Suppressor macrophage treated with lipopolysaccharide for 4 hours (primary cell): ENCODE results near the gene PAK3.

Experiments
- DNase-seq: peaks from one replicate; pipeline ENCODE4 v3.0.0-alpha.2; 2020

PAK3 gene

GRCh38 chrX:111133389-111133788 is 37.4 kb downstream of the PAK3 start:
- no peak for DNase-seq

DNA sequence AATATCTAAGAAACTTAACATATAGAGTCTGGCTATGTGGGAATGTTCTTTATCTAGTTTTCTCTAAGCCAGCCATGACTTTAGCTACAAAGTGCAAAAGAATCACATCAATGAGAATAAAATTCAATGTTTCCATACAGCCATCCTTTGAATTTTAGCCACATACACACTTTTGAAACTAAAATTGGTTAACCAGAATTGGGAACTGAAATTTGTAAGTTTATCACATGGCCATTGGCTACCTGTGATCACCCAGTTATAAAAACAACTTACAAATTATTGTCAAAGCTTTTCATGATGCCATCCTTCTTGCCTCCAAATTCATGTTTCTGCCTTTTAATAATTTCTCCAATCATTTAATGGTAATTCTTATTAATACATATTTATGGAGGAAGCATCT is 49.9 kb downstream of the PAK3 start:
- DNase-seq = no peak

DNA sequence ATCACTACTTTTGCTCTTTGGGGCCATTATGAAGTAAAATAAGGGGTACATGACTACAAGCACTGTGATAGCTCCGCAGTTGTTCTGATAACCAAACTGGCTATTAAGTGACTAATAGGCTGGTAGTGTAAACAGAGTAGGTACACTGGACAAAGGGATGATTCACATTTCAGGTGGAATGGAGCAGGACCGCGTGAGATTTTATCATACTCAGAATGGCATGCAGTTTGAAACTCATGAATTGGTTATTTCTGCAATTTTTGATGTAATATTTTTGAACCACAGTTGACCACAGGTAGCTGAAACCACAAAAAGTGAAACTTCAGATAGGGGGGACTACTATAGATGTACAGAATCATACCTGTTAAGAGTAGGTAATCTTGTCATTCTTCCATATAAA is 55.8 kb downstream of the PAK3 start:
- DNase-seq = no peak

DNA sequence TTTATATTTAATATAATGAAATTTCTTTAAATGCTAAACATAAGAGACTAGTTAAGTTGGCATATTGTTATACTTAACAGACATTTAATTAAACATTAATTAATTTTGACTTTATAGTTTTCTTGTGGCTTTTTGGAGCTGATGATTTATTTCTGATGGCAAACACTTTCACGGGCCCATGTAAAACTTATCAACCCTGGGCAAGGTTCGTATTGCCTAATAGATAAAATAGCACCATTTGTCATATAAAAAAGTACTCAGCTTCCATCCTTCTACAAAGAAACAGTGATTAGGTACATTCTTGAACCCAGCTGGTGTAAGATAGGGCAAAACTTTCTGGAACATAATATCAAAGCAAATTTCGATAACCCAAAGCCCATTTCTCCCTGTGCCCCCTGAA is 63.2 kb downstream of the PAK3 start:
- DNase-seq = no peak

DNA sequence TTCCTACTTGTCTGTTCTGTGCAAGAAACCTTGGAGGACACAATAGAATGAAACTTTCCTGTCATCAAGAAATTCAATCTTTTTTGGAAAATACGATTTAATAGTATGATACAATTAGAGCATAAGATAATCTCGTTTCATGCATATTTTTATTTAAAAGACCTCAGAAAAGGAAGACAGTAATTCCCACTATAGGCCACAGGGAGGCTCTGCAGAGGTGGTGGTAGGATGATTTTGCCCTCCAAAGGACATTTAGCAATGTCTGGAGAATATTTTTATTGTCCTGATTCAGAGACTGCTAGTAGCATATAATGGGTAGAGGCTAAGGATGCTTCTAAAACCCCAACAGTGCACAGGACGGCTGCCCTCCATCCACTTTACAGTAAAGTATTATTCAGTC is 68.7 kb downstream of the PAK3 start:
- peak; percentile 4 for DNase-seq

GRCh38 chrX:111165902-111166301 is 69.9 kb downstream of the PAK3 start:
- DNase-seq = no peak

GRCh38 chrX:111167334-111167733 is 71.3 kb downstream of the PAK3 start:
- no peak for DNase-seq

DNA sequence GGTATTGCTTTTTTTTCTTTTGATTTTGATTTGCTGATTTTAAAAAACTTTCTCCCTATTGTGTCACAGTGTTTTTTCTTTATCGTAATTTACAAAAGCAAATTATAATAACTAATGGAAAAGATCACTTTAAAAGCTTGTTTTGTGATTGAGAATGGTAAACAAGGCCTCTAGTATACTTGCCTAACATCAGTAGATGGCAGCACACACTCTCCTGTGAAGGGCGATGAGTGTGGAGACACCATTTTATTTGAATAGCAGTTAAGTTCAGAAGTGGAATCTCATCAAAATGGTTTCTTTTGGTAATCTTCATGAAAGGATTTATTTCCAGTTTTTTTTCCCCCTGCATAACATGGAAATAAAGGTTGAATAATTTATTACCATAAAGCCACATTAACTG is 72.3 kb downstream of the PAK3 start:
- DNase-seq = peak; percentile 3

GRCh38 chrX:111169141-111169540 is 73.2 kb downstream of the PAK3 start:
- no peak for DNase-seq

DNA sequence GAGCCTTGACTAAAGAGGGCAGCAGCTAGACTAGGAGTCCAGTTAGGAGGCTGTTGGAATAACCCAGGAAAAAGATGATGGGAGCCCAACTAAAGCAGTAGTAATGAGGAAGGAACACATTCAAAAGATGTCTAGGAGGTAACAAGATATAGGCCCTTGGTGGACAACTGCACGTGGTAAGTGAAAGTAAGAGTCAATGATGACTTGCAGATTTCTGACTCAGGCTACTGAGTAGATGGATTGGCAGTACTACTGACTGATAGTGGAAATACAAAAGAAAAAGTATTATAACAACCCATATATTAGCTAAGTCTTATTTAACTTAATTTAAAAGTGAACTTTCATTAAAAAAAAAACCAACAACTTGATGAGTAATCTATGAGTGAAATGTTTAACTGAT is 74.0 kb downstream of the PAK3 start:
- no peak for DNase-seq

DNA sequence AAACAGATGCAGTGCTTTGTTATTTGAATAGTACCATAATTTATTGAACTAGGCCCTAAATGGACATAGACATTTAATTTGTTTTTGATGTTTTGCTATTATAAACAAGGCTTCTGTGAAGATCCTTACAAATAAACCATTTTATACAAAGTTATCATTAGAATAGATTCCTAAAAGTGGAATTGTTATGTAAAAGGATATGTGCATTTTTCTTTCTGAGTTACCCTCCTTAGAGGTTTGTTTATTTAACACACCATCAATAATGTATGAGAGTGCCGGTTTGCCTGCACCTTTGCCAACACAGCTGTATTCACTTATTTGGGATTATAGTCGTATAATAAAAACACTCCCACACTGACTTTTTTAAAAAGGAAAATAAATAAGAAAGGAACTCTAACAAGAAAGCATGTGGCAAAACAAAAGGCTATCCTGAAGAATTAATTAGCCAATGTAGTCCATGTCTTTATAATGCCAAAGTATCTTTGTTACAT is 84.8 kb downstream of the PAK3 start:
- no peak for DNase-seq

DNA sequence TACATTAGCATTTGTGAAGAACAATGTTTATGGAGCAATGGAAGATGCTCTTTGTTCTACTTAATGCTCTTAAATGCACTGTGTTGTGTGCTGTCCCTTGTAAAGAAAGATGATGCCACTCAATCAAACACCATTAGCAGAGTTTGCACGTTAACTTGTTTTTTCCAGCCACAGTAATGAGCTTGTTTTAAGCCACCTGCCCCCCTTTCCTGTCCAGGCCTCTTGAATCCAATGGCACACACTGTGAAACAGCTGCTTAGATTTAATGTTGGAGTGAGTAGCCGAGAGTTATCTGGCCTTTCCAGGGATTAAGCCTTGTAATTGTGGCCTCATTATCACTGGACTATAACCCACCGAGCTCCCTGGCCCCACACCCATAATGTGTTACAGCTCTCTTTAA is 86.0 kb downstream of the PAK3 start:
- no peak for DNase-seq

- no peak for DNase-seq
Measured at GRCh38 chrX:111182997-111183396, 87.0 kb downstream of the PAK3 start.

DNA sequence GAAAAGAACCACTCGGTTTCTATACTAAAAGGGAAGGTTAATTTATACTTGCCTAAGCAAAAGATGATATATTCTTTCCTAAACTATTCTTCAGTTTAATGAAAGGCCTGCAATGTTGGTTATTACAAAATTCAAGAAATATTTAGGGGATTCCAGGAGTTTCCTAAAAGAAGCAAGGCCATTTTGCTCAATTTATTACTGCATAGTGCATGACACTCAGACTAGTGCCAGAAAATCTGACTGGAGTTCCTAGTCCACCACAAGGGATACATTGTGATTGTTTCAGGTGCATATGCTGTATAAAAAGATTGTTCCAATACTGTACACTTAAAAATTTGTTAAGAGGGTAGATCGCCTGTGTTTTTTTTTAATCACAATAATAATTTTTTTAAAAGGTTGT is 95.6 kb downstream of the PAK3 start:
- DNase-seq = no peak

DNA sequence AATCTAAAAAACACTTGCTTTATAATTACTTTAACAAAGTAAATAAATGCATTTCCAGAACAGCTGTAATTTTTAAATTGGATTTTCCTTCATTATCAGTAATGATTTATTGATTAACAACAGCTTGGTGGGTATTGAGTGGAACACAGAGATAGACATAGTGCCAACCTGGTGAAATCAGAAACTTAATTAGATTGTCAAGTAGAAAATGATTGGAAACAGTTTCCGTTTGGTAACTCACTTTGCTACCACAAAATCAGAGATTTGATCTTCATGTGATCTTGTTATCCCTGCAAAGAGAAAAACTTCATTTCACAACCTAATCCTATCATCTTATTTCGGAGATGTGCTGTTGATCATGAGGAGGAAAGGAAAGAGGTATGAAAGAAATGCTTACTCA is 103.5 kb downstream of the PAK3 start:
- DNase-seq = no peak

DNA sequence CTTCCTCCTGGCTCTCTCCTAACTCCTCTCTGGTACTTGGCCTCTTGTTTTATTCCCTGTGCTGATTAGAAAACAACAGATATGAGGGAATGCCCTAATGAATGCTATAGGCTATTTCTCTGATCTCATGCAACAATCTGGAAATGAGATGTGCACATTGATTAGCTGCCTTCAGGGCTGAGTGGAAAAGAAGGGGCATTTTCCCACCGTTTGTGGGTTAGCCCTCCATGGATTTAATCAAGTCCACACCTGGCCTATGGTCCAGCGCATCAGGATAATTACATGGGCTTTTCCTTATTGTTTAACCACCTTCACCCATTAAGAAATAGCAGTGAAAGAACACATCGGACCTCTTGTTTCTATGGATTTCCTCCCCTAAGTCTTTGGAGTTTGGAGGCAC is 104.3 kb downstream of the PAK3 start:
- DNase-seq = no peak

- no peak for DNase-seq
Measured at GRCh38 chrX:111207851-111208250, 111.9 kb downstream of the PAK3 start.

DNA sequence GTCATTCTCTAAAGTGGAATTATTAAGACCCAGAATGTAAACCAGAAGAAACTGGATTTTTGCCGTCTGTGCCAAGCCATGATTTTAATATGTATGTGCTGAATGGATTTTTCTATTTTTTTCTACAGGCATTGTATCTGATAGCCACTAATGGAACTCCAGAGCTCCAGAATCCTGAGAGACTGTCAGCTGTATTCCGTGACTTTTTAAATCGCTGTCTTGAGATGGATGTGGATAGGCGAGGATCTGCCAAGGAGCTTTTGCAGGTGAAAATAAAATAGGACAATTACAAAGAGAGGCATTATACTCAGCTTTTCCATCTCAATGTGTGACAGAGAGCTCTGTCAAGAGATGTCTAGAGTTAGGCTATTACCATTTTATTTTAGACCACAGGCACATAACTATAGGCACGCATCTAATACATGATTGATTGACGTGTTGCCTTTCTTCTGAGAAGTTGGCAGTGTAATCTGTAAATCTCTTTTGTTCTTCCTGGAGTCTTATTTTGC is 120.4 kb downstream of the PAK3 start:
- no peak for DNase-seq

DNA sequence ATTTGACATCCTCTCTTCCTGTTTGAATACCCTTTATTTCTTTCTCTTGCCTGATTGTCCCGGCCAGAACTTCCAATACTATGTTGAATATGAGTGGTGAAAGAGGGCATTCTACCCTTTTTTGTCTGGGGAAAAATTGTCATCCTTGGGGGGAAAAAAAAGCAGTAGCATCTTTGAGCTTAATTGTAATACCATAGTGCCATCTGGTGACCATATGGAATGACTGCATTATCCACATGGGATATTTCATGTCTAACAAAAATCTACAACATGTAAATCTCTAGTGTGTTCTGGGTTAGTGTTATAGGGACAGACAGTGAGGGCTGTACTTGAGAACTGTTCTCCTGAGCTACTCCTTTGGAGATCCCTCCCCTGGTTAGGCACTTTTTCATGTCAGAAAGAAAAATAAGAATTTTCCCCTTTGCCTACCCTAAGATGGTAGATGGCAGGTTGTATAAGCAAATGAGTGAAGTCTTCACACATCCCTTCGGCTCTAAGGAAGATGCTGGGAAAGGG is 148.3 kb downstream of the PAK3 start:
- peak; percentile 18 for DNase-seq

DNA sequence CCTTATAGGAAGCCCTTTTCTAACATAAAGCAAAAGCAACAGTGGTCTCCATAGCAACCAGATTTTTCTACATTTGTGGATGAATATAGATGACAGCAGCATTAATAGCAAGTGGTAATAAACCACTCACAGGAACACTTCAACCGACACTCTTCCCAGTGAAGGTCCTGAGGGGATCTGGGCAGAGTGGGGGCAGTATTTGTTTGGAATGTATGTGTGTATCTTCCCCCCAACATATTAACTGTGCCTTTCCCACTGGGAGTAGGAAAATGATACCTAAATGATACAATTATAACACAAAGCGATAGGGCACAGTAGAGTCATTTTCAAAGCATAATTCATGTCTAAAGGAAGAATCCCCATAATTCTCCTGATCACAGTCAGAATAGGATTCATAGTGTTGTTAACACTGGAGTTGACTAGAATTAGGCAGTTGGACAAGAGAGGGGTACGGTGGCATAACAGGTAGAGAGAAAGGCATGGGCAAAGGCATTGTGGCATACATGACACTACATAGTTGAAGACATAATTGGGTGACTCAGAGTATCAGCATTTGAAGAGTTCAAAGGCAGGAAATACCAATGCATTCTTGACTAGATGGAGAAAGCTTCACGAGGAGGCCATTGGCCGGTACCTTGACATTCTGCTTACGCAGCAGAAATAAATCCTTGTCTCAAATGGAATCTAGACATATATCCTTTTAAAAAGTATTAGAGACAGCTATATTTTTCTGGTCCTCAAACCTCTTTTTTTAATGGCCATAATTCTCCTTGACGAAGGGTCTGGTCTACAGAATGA is 159.1 kb downstream of the PAK3 start:
- DNase-seq = no peak

DNA sequence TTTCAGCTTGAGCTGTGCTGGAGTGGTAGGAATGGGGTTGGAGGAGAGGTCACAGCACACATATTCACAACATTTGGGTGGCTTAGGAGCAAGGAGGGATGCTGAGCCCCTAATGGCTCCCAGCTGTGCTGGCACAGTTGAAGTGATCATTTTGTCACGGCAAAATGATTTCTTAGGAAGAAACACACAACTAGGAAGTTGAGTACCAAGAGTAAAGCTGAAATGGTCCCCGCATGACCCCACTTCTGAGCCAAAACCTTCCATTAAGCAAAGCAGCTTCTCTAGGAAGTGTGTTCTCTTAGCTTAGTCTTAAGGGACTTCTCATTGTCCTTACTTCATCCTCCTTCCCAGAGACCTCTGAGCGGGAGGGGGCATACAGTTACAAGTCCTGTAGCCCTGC is 161.7 kb downstream of the PAK3 start:
- no peak for DNase-seq

DNA sequence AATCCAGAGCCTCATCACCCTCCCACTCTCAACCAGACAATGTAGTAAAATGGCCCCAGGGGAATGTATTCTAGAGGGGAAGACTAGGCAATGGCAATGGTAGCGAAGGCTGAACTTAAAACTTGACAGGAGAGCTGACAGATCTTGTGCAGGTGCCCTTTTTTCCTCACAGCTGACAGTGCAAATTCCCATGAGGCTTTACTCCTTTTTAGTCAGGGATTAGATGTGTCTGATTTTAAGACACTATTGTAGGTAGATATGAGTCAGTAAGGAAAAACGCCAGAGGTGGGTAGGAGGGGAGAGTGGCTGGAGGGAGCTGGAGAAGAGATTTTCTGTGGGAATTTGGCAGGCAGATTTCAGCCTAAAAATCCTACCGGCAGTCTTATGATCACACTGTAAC is 163.6 kb downstream of the PAK3 start:
- DNase-seq = no peak

DNA sequence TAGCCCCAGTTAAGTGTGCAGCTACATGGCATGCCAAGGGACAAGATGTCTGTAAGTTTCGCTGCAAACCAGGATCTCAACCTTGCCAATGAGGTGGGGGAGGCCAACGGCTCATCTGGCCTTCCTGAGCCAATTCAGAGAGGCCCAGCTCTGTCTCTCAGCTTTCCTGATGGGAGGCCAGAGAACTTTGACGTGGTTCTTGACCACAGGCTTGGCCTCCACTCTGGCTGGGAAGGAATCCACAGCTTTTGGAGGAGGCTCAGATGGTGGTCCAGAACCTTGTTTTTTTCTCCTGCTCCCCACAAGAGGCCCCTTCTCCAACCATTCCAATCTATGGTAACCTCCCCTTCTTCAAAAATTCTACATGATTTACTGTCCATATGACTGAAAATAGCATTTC is 164.5 kb downstream of the PAK3 start:
- no peak for DNase-seq

GRCh38 chrX:111262086-111262485 is 166.1 kb downstream of the PAK3 start:
- no peak for DNase-seq

DNA sequence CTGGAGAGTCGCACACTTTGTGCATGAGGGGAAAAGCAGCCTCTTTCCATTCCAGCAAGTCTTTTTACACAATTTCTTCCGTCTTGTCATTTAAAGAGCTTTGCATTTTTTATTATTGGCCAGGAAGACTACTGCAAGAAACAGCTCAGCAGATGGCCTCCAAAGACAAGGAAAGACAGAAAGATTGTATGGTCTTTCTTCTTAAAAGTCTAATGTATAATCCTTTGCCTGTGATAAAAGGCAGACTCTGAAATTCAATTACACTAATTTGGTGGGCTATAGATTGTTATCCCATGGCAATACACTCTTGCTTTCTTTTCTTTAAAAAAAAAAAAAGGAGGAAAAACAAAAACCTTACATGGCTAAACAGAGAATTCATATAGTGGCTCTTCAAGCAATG is 168.4 kb downstream of the PAK3 start:
- DNase-seq = no peak
